Hepatocyte (in vitro differentiated cells): ENCODE data around the gene LRTM1. TPM values are rescaled to one million over a fixed set of nuclear protein-coding genes. Genes with fewer than 3 reads are reported as not detected.

Source experiments
- DNase-seq: peaks from one replicate; pipeline ENCODE4 v3.0.0-alpha.2; 2016; ENCODE audit warnings: low spot score
- H2AFZ ChIP-seq: fragments of 200-600 bp; sonication (generic); 2 replicates; pipeline ENCODE4 v1.6.0; 2016; ENCODE audit warnings: antibody characterized with exemption, mild to moderate bottlenecking
- H3K27ac ChIP-seq: fragments of 200-600 bp; sonication (generic); 2 replicates; pipeline ENCODE4 v1.5.1; 2016; ENCODE audit warnings: mild to moderate bottlenecking
- H3K27me3 ChIP-seq: fragments of 200-600 bp; sonication (generic); 2 replicates; pipeline ENCODE4 v1.6.1; 2016
- H3K36me3 ChIP-seq: fragments of 200-600 bp; sonication (generic); replicated peaks from 2 replicates; pipeline ENCODE4 v1.5.1; 2016; ENCODE audit warnings: low read depth; ENCODE audit not compliant: insufficient read depth
- H3K4me1 ChIP-seq: fragments of 200-600 bp; sonication (generic); 2 replicates; pipeline ENCODE4 v1.5.1; 2016; ENCODE audit warnings: mild to moderate bottlenecking, moderate library complexity; ENCODE audit not compliant: insufficient read depth
- H3K4me2 ChIP-seq: fragments of 200-600 bp; sonication (generic); 2 replicates; pipeline ENCODE4 v1.6.0; 2016
- H3K4me3 ChIP-seq: fragments of 200-600 bp; sonication (generic); 2 replicates; pipeline ENCODE4 v1.5.1; 2016; ENCODE audit warnings: mild to moderate bottlenecking
- H3K79me2 ChIP-seq: fragments of 200-600 bp; sonication (generic); 2 replicates; pipeline ENCODE4 v1.6.0; 2017; ENCODE audit warnings: mild to moderate bottlenecking
- H3K9me2 ChIP-seq: fragments of 200-600 bp; sonication (generic); replicated peaks from 2 replicates; pipeline ENCODE4 v1.6.0; 2017; ENCODE audit warnings: mild to moderate bottlenecking; ENCODE audit not compliant: insufficient read depth
- H3K9me3 ChIP-seq: fragments of 200-600 bp; sonication (generic); 2 replicates; pipeline ENCODE4 v1.5.1; 2016; ENCODE audit warnings: low read depth, mild to moderate bottlenecking
- H4K20me1 ChIP-seq: fragments of 200-600 bp; sonication (generic); 2 replicates; pipeline ENCODE4 v1.6.0; 2016; ENCODE audit warnings: mild to moderate bottlenecking; ENCODE audit not compliant: insufficient read depth, poor library complexity, severe bottlenecking
- CTCF ChIP-seq: fragments of 200-600 bp; sonication (generic); IDR thresholded peaks from 2 replicates; pipeline ENCODE4 v1.5.1; 2016; ENCODE audit warnings: antibody characterized with exemption, mild to moderate bottlenecking; ENCODE audit not compliant: poor library complexity
- EZH2 ChIP-seq: fragments of 200-600 bp; sonication (generic); IDR thresholded peaks from 2 replicates; pipeline ENCODE4 v1.6.1; 2016; ENCODE audit warnings: antibody characterized with exemption, mild to moderate bottlenecking, borderline replicate concordance
- EZH2phosphoT487 ChIP-seq: fragments of 200-600 bp; sonication (generic); IDR thresholded peaks from one replicate; pipeline ENCODE4 v1.6.1; 2018; ENCODE audit warnings: antibody characterized with exemption, mild to moderate bottlenecking, low read depth, moderate library complexity; ENCODE audit not compliant: unreplicated experiment, severe bottlenecking
- WGBS: methylation state at CpG from one replicate; pipeline ENCODE4 v1.1.6; 2016; ENCODE audit warnings: low lambda C conversion rate; ENCODE audit errors: missing lambda C conversion rate; 5-methylcytosine and 5-hydroxymethylcytosine counted together
- polyA plus RNA-seq: library from polyadenylated mRNA; unstranded; fragments of >200 nt; fragmentation: Nextera tagmentation; extraction: Ambion mirVana; gene quantifications from 2 replicates; pipeline ENCODE4 v1.2.1, GENCODE V29; 2016
- total RNA-seq: library from RNA; depleted of rRNA; stranded (reverse); fragments of >200 nt; gene quantifications from 2 replicates; pipeline ENCODE4 v1.2.3, GENCODE V29; 2014

The LRTM1 gene
- total RNA-seq (0.52 TPM in 1 of 2 replicates, not detected in the other), polyA plus RNA-seq (0.23 TPM in 1 of 2 replicates, not detected in the other)

GRCh38 chr3:54928046-54928770 is at the start of gene LRTM1:
Gene LRTM1 (minus strand): TSS chr3:54928059. CDS start chr3:54927911, 148 bp downstream.
- no peaks in the 10 kb centered on the region for H3K9me3 ChIP-seq
- no peaks in the 10 kb centered on the region for H3K27me3 ChIP-seq
- no peaks in the 10 kb centered on the region for H3K79me2 ChIP-seq
- WGBS = 84% methylated on average over 14 of the region's 14 CpGs
- no peaks in the 10 kb centered on the region for H4K20me1 ChIP-seq
- no peaks in the 10 kb centered on the region for H3K4me1 ChIP-seq
- H3K9me2 ChIP-seq = no peaks in the 10 kb centered on the region
- no peaks in the 10 kb centered on the region for H3K36me3 ChIP-seq
- H3K4me3 ChIP-seq = no peak within 1 kb of the TSS
- DNase-seq = no peak
- H3K4me2 ChIP-seq = no peak within 1 kb of the TSS
- no peak within 1 kb of the TSS for H2AFZ ChIP-seq
- H3K27ac ChIP-seq = no peak within 1 kb of the TSS
- no peak for TF ChIP-seq CTCF
- TF ChIP-seq EZH2 = no peak
- TF ChIP-seq EZH2phosphoT487 = no peak

- H3K4me1 ChIP-seq = no peaks in the 10 kb centered on the region
- H3K4me2 ChIP-seq = no peak overlapping the region
- no peaks in the 10 kb centered on the region for H3K79me2 ChIP-seq
- H3K27ac ChIP-seq = no peak overlapping the region
- H3K4me3 ChIP-seq = no peak overlapping the region
- no peaks in the 10 kb centered on the region for H3K27me3 ChIP-seq
- H3K9me2 ChIP-seq = no peaks in the 10 kb centered on the region
- TF ChIP-seq EZH2 = no peak
- no peak for TF ChIP-seq CTCF
- no peak for TF ChIP-seq EZH2phosphoT487
- no peaks in the 10 kb centered on the region for H3K36me3 ChIP-seq
- no peak for DNase-seq
- WGBS = 100% methylated on average over 1 of the region's 1 CpG
- no peaks in the 10 kb centered on the region for H4K20me1 ChIP-seq
- H3K9me3 ChIP-seq = no peaks in the 10 kb centered on the region
- H2AFZ ChIP-seq = no peak overlapping the region
Observed at GRCh38 chr3:54977439-54977838, 49.6 kb upstream of the LRTM1 start.

GRCh38 chr3:54970895-54971294 is 43.0 kb upstream of the LRTM1 start:
- Histone ChIP-seq H4K20me1 (no peaks in the 10 kb centered on the region), H2AFZ (no peak overlapping the region), H3K4me2 (no peak overlapping the region), H3K79me2 (no peaks in the 10 kb centered on the region), H3K9me3 (no peaks in the 10 kb centered on the region), H3K9me2 (no peaks in the 10 kb centered on the region), H3K27me3 (no peaks in the 10 kb centered on the region), H3K27ac (no peak overlapping the region), H3K4me1 (peaks cover 17% of the 10 kb centered on the region), H3K4me3 (no peak overlapping the region), H3K36me3 (no peaks in the 10 kb centered on the region)
- DNase-seq = no peak
- 86% methylated on average over 1 of the region's 1 CpG for WGBS
- TF ChIP-seq EZH2phosphoT487 (no peak), CTCF (no peak), EZH2 (no peak)

GRCh38 chr3:54969652-54970051 is 41.8 kb upstream of the LRTM1 start:
- no peak overlapping the region for H2AFZ ChIP-seq
- DNase-seq = no peak
- no peaks in the 10 kb centered on the region for H3K27me3 ChIP-seq
- H3K4me3 ChIP-seq = no peak overlapping the region
- no peaks in the 10 kb centered on the region for H4K20me1 ChIP-seq
- H3K9me3 ChIP-seq = no peaks in the 10 kb centered on the region
- no peaks in the 10 kb centered on the region for H3K9me2 ChIP-seq
- H3K79me2 ChIP-seq = no peaks in the 10 kb centered on the region
- TF ChIP-seq EZH2phosphoT487 = no peak
- H3K36me3 ChIP-seq = no peaks in the 10 kb centered on the region
- WGBS = 73% methylated on average over 3 of the region's 3 CpGs
- peaks cover 17% of the 10 kb centered on the region for H3K4me1 ChIP-seq
- no peak overlapping the region for H3K4me2 ChIP-seq
- no peak overlapping the region for H3K27ac ChIP-seq
